GM12891 (cell line): ENCODE results near the gene COPG2.

ENCODE experiments used
- PAX5 ChIP-seq: IDR thresholded peaks from 2 replicates; pipeline ENCODE4 v1.6.1; 2011; ENCODE audit warnings: low read length, moderate library complexity, mild to moderate bottlenecking; ENCODE audit not compliant: insufficient read depth, severe bottlenecking
- POLR2A ChIP-seq: IDR thresholded peaks from 2 replicates; pipeline ENCODE4 v1.6.1; 2011; ENCODE audit warnings: low read depth, low read length, control low read depth
- POLR2AphosphoS5 ChIP-seq: IDR thresholded peaks from 2 replicates; pipeline ENCODE4 v1.6.1; 2011; ENCODE audit warnings: low read depth, low read length, control low read depth
- TAF1 ChIP-seq: IDR thresholded peaks from 2 replicates; pipeline ENCODE4 v1.6.1; 2011; ENCODE audit warnings: low read depth, low read length, control low read depth

GRCh38 chr7:130648580-130648979 lies 20.0 kb downstream of the COPG2 start:
- TF ChIP-seq POLR2A (no peak), POLR2AphosphoS5 (no peak), TAF1 (no peak), PAX5 (no peak)
